ENCODE results near the gene RAB11FIP4.

RAB11FIP4 gene

GRCh38 chr17:31446195-31446967 is 54.9 kb downstream of the RAB11FIP4 start:
- no peak overlapping the region for H3K27ac Mint-ChIP-seq
- peaks cover 4% of the 10 kb centered on the region for H3K27me3 Mint-ChIP-seq (ENCODE audit: low read depth)
- peaks cover under 1% of the 10 kb centered on the region for H3K4me1 Mint-ChIP-seq (ENCODE audit: low read depth)
- no peaks in the 10 kb centered on the region for H3K36me3 Mint-ChIP-seq (ENCODE audit: low read depth)
- no peak overlapping the region for H3K4me3 Mint-ChIP-seq
- no peaks in the 10 kb centered on the region for H3K9me3 Mint-ChIP-seq

- Mint-ChIP-seq H3K9me3 (no peaks in the 10 kb centered on the region), H3K4me1 (ENCODE audit: low read depth) (peaks cover 3% of the 10 kb centered on the region), H3K4me3 (no peak overlapping the region), H3K36me3 (ENCODE audit: low read depth) (no peaks in the 10 kb centered on the region), H3K27me3 (ENCODE audit: low read depth) (peaks cover 4% of the 10 kb centered on the region), H3K27ac (no peak overlapping the region)
Measured at GRCh38 chr17:31448467-31449077, 57.1 kb downstream of the RAB11FIP4 start.

- Mint-ChIP-seq H3K4me1 (ENCODE audit: low read depth) (peaks cover 3% of the 10 kb centered on the region), H3K4me3 (no peak overlapping the region), H3K9me3 (no peaks in the 10 kb centered on the region), H3K36me3 (ENCODE audit: low read depth) (no peaks in the 10 kb centered on the region), H3K27ac (no peak overlapping the region), H3K27me3 (ENCODE audit: low read depth) (peaks cover 4% of the 10 kb centered on the region)
Measured at GRCh38 chr17:31449111-31449510, 57.6 kb downstream of the RAB11FIP4 start.

GRCh38 chr17:31449746-31450145 is 58.3 kb downstream of the RAB11FIP4 start:
- H3K27me3 Mint-ChIP-seq (ENCODE audit: low read depth), result peaks cover 4% of the 10 kb centered on the region
- H3K4me1 Mint-ChIP-seq (ENCODE audit: low read depth), result peaks cover 3% of the 10 kb centered on the region
- no peaks in the 10 kb centered on the region for H3K36me3 Mint-ChIP-seq (ENCODE audit: low read depth)
- no peak overlapping the region for H3K27ac Mint-ChIP-seq
- H3K9me3 Mint-ChIP-seq, result no peaks in the 10 kb centered on the region
- no peak overlapping the region for H3K4me3 Mint-ChIP-seq

- Mint-ChIP-seq H3K27ac (no peak overlapping the region), H3K9me3 (no peaks in the 10 kb centered on the region), H3K4me1 (ENCODE audit: low read depth) (peaks cover 3% of the 10 kb centered on the region)
Measured at GRCh38 chr17:31452101-31452500, 60.6 kb downstream of the RAB11FIP4 start.

GRCh38 chr17:31452561-31453110 is 61.2 kb downstream of the RAB11FIP4 start:
- H3K27me3 Mint-ChIP-seq (ENCODE audit: low read depth), result peaks cover 4% of the 10 kb centered on the region
- no peaks in the 10 kb centered on the region for H3K9me3 Mint-ChIP-seq
- peaks cover 3% of the 10 kb centered on the region for H3K4me1 Mint-ChIP-seq (ENCODE audit: low read depth)
- H3K27ac Mint-ChIP-seq, result no peak overlapping the region
- no peak overlapping the region for H3K4me3 Mint-ChIP-seq
- H3K36me3 Mint-ChIP-seq (ENCODE audit: low read depth), result no peaks in the 10 kb centered on the region

More at GRCh38 chr17:31452101-31452500, 60.6 kb downstream of the RAB11FIP4 start:
- H3K27me3 Mint-ChIP-seq (ENCODE audit: low read depth), result peaks cover 4% of the 10 kb centered on the region
- H3K36me3 Mint-ChIP-seq (ENCODE audit: low read depth), result no peaks in the 10 kb centered on the region
- H3K4me3 Mint-ChIP-seq, result no peak overlapping the region

- Mint-ChIP-seq H3K4me1 (ENCODE audit: low read depth) (peaks cover 3% of the 10 kb centered on the region), H3K4me3 (no peak overlapping the region), H3K27ac (no peak overlapping the region), H3K27me3 (ENCODE audit: low read depth) (peaks cover 4% of the 10 kb centered on the region), H3K9me3 (no peaks in the 10 kb centered on the region), H3K36me3 (ENCODE audit: low read depth) (no peaks in the 10 kb centered on the region)
Measured at GRCh38 chr17:31453896-31454295, 62.4 kb downstream of the RAB11FIP4 start.

GRCh38 chr17:31456814-31457213 is 65.3 kb downstream of the RAB11FIP4 start:
- H3K27me3 Mint-ChIP-seq (ENCODE audit: low read depth), result no peaks in the 10 kb centered on the region
- H3K9me3 Mint-ChIP-seq, result no peaks in the 10 kb centered on the region
- H3K4me1 Mint-ChIP-seq (ENCODE audit: low read depth), result no peaks in the 10 kb centered on the region
- no peak overlapping the region for H3K27ac Mint-ChIP-seq
- no peak overlapping the region for H3K4me3 Mint-ChIP-seq
- no peaks in the 10 kb centered on the region for H3K36me3 Mint-ChIP-seq (ENCODE audit: low read depth)

GRCh38 chr17:31457391-31458234 is 66.1 kb downstream of the RAB11FIP4 start:
- Mint-ChIP-seq H3K36me3 (ENCODE audit: low read depth) (no peaks in the 10 kb centered on the region), H3K9me3 (no peaks in the 10 kb centered on the region), H3K27me3 (ENCODE audit: low read depth) (no peaks in the 10 kb centered on the region), H3K27ac (no peak overlapping the region), H3K4me1 (ENCODE audit: low read depth) (no peaks in the 10 kb centered on the region), H3K4me3 (no peak overlapping the region)

GRCh38 chr17:31458829-31459228 is 67.4 kb downstream of the RAB11FIP4 start:
- Mint-ChIP-seq H3K4me3 (no peak overlapping the region), H3K36me3 (ENCODE audit: low read depth) (no peaks in the 10 kb centered on the region), H3K4me1 (ENCODE audit: low read depth) (no peaks in the 10 kb centered on the region), H3K9me3 (no peaks in the 10 kb centered on the region), H3K27ac (no peak overlapping the region), H3K27me3 (ENCODE audit: low read depth) (no peaks in the 10 kb centered on the region)

GRCh38 chr17:31459716-31460115 is 68.2 kb downstream of the RAB11FIP4 start:
- H3K4me1 Mint-ChIP-seq (ENCODE audit: low read depth), result no peaks in the 10 kb centered on the region
- no peaks in the 10 kb centered on the region for H3K36me3 Mint-ChIP-seq (ENCODE audit: low read depth)
- no peaks in the 10 kb centered on the region for H3K9me3 Mint-ChIP-seq
- H3K27me3 Mint-ChIP-seq (ENCODE audit: low read depth), result no peaks in the 10 kb centered on the region
- H3K27ac Mint-ChIP-seq, result no peak overlapping the region
- H3K4me3 Mint-ChIP-seq, result no peak overlapping the region

- H3K27me3 Mint-ChIP-seq (ENCODE audit: low read depth), result no peaks in the 10 kb centered on the region
- no peaks in the 10 kb centered on the region for H3K36me3 Mint-ChIP-seq (ENCODE audit: low read depth)
- no peak overlapping the region for H3K4me3 Mint-ChIP-seq
- H3K9me3 Mint-ChIP-seq, result no peaks in the 10 kb centered on the region
- H3K4me1 Mint-ChIP-seq (ENCODE audit: low read depth), result no peaks in the 10 kb centered on the region
- H3K27ac Mint-ChIP-seq, result no peak overlapping the region
Measured at GRCh38 chr17:31460226-31460721, 68.8 kb downstream of the RAB11FIP4 start.

GRCh38 chr17:31461227-31461810 is 69.8 kb downstream of the RAB11FIP4 start:
- Mint-ChIP-seq H3K4me1 (ENCODE audit: low read depth) (no peaks in the 10 kb centered on the region), H3K27me3 (ENCODE audit: low read depth) (no peaks in the 10 kb centered on the region), H3K36me3 (ENCODE audit: low read depth) (no peaks in the 10 kb centered on the region), H3K27ac (no peak overlapping the region), H3K4me3 (no peak overlapping the region), H3K9me3 (no peaks in the 10 kb centered on the region)

GRCh38 chr17:31462261-31462660 is 70.8 kb downstream of the RAB11FIP4 start:
- Mint-ChIP-seq H3K36me3 (ENCODE audit: low read depth) (no peaks in the 10 kb centered on the region), H3K27ac (no peak overlapping the region), H3K4me1 (ENCODE audit: low read depth) (peaks cover 4% of the 10 kb centered on the region), H3K27me3 (ENCODE audit: low read depth) (no peaks in the 10 kb centered on the region), H3K9me3 (no peaks in the 10 kb centered on the region), H3K4me3 (no peak overlapping the region)

Data from T-helper 1 cell treated with Interleukin-12 subunit alpha and Interleukin-12 subunit beta and Interleukin-4 antibody, amounts not matched to agents 30 μg/mL and 1 μg/mL, for 36 hours (primary cell).